Measurements from ENCODE around the gene LEPR.

LEPR gene

GRCh38 chr1:65392497-65392896, 28.0 kb upstream of the LEPR start:
- Histone ChIP-seq H3K4me1 (no peaks in the 10 kb centered on the region), H4K20me1 (no peaks in the 10 kb centered on the region), H3K27ac (no peak overlapping the region), H3K36me3 (peaks cover 7% of the 10 kb centered on the region; the same call in 1 of the 2 replicates), H3K9ac (no peak overlapping the region), H3K4me2 (no peak overlapping the region), H3K9me3 (no peaks in the 10 kb centered on the region), H3K4me3 (no peak overlapping the region), H3K27me3 (no peaks in the 10 kb centered on the region)
- no peak for TF ChIP-seq Cebpa-rat (IDR thresholded peaks at IDR 0.05)

- Histone ChIP-seq H3K36me3 (peaks cover 7% of the 10 kb centered on the region; the same call in 1 of the 2 replicates), H3K27me3 (no peaks in the 10 kb centered on the region), H3K27ac (no peak overlapping the region), H3K4me3 (no peak overlapping the region), H3K9me3 (no peaks in the 10 kb centered on the region), H3K9ac (no peak overlapping the region), H3K4me2 (no peak overlapping the region), H3K4me1 (no peaks in the 10 kb centered on the region), H4K20me1 (no peaks in the 10 kb centered on the region)
- no peak for TF ChIP-seq Cebpa-rat (IDR thresholded peaks at IDR 0.05)
These were observed 27.1 kb upstream of the LEPR start for GRCh38 chr1:65393347-65393746.

DNA sequence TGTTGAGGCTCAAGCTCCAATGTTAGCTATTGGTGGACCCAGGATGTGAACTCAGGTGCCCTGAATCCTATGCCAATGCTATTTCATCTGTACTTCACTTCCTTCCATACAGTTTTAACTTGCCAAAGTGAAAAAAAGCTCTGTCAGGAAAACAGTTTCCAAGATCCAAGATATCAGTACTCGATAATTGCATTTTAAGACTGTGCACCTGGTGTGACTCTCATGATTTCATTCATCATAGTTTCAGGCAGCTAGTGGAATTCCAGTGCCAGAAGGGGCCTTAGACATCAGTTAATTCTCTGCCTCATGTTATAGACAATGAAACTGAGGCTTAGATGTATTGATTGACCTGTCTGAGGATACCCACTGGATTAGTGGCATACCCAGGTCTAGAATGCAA, 26.5 kb upstream of the LEPR start:
- Histone ChIP-seq H3K9ac (no peak overlapping the region), H4K20me1 (no peaks in the 10 kb centered on the region), H3K4me2 (no peak overlapping the region), H3K36me3 (peaks cover 3% of the 10 kb centered on the region; the same call in 1 of the 2 replicates), H3K9me3 (no peaks in the 10 kb centered on the region), H3K27me3 (no peaks in the 10 kb centered on the region), H3K27ac (no peak overlapping the region), H3K4me1 (no peaks in the 10 kb centered on the region), H3K4me3 (no peak overlapping the region)
- TF ChIP-seq Cebpa-rat (IDR thresholded peaks at IDR 0.05): no peak

DNA sequence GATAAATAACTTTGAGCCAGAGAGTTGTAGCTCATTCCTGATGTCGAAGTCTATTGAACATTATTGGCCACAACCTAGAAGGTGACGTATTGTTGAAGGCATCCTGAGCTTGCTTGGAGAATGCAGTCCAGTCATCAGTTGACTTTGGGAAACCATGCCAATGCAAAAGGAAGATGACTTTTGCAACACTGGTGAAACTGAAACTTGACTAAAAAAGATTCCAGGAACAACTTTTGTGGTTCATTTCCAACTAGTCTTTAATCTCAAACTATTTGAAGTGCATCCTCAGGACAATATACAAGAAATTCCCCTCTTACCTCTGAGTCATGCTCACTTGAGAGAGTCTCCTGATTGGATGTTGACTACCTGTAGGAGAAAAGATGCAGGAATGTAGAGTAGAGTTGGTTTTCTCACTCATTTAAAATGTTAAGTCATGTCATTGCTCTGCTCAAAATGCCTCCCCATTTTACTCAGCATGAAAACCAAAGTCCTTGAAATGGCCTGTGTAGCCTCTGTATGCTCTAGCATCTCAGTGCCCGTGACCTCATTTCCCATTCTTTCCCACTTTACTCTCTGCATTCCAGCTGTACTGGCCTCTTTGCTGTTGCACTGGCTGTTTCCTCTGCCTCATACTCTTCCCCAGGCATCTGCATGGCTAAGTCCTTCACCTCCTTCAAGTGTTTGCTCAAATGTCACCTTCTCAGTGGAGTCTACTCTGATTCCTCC, 24.4 kb upstream of the LEPR start:
- Histone ChIP-seq H3K4me2 (no peak overlapping the region), H3K27ac (no peak overlapping the region), H3K9ac (no peak overlapping the region), H3K27me3 (no peaks in the 10 kb centered on the region), H3K4me3 (no peak overlapping the region), H3K9me3 (no peaks in the 10 kb centered on the region), H3K36me3 (peaks cover 3% of the 10 kb centered on the region; the same call in 1 of the 2 replicates), H4K20me1 (no peaks in the 10 kb centered on the region), H3K4me1 (no peaks in the 10 kb centered on the region)
- no peak for TF ChIP-seq Cebpa-rat (IDR thresholded peaks at IDR 0.05)

- no peak overlapping the region for H3K4me3 ChIP-seq
- no peak overlapping the region for H3K27ac ChIP-seq
- no peaks in the 10 kb centered on the region for H3K27me3 ChIP-seq
- H3K9ac ChIP-seq: no peak overlapping the region
- no peaks in the 10 kb centered on the region for H4K20me1 ChIP-seq
- TF ChIP-seq Cebpa-rat (IDR thresholded peaks at IDR 0.05): no peak
- H3K9me3 ChIP-seq: no peaks in the 10 kb centered on the region
- H3K4me2 ChIP-seq: no peak overlapping the region
- no peaks in the 10 kb centered on the region for H3K36me3 ChIP-seq
- no peaks in the 10 kb centered on the region for H3K4me1 ChIP-seq
These were observed 22.4 kb upstream of the LEPR start for GRCh38 chr1:65398083-65398482.

DNA sequence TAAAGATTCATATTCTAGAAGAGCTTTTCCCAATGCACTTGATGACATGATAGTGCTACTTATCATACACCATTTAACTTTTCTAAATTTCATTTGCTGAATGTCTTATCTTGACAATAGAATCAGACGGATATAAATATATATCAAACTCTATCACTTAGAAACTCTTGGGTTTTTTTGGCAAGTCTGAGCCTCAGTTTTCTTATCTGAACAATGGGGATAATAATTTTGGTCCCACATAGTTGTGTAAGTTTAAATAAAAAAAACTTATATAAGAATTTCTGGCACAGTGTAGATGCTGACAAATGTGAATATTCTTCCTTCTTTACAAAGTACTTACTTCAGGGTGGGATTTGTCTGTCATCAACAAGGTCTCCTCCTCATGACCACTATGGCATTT, 21.5 kb upstream of the LEPR start:
- H3K9ac ChIP-seq: no peak overlapping the region
- H3K4me1 ChIP-seq: no peaks in the 10 kb centered on the region
- no peak overlapping the region for H3K27ac ChIP-seq
- no peaks in the 10 kb centered on the region for H3K27me3 ChIP-seq
- no peaks in the 10 kb centered on the region for H3K36me3 ChIP-seq
- no peaks in the 10 kb centered on the region for H4K20me1 ChIP-seq
- TF ChIP-seq Cebpa-rat (IDR thresholded peaks at IDR 0.05): no peak
- H3K9me3 ChIP-seq: no peaks in the 10 kb centered on the region
- no peak overlapping the region for H3K4me3 ChIP-seq
- no peak overlapping the region for H3K4me2 ChIP-seq

GRCh38 chr1:65401612-65402011, 18.9 kb upstream of the LEPR start:
- Histone ChIP-seq H3K4me3 (no peak overlapping the region), H4K20me1 (no peaks in the 10 kb centered on the region), H3K4me2 (no peak overlapping the region), H3K9me3 (no peaks in the 10 kb centered on the region), H3K4me1 (no peaks in the 10 kb centered on the region), H3K27me3 (no peaks in the 10 kb centered on the region), H3K36me3 (no peaks in the 10 kb centered on the region), H3K27ac (no peak overlapping the region), H3K9ac (no peak overlapping the region)
- no peak for TF ChIP-seq Cebpa-rat (IDR thresholded peaks at IDR 0.05)

GRCh38 chr1:65404941-65405340, 15.5 kb upstream of the LEPR start:
- Histone ChIP-seq H4K20me1 (no peaks in the 10 kb centered on the region), H3K4me1 (no peaks in the 10 kb centered on the region), H3K27me3 (no peaks in the 10 kb centered on the region), H3K4me2 (no peak overlapping the region), H3K4me3 (no peak overlapping the region), H3K9ac (no peak overlapping the region), H3K36me3 (no peaks in the 10 kb centered on the region), H3K9me3 (no peaks in the 10 kb centered on the region), H3K27ac (no peak overlapping the region)
- TF ChIP-seq Cebpa-rat (IDR thresholded peaks at IDR 0.05): no peak

- no peak overlapping the region for H3K4me2 ChIP-seq
- TF ChIP-seq Cebpa-rat (IDR thresholded peaks at IDR 0.05): no peak
- no peaks in the 10 kb centered on the region for H3K4me1 ChIP-seq
- no peaks in the 10 kb centered on the region for H3K9me3 ChIP-seq
- H3K36me3 ChIP-seq: no peaks in the 10 kb centered on the region
- no peaks in the 10 kb centered on the region for H4K20me1 ChIP-seq
- H3K9ac ChIP-seq: no peak overlapping the region
- no peak overlapping the region for H3K4me3 ChIP-seq
- no peaks in the 10 kb centered on the region for H3K27me3 ChIP-seq
- no peak overlapping the region for H3K27ac ChIP-seq
These were observed 12.6 kb upstream of the LEPR start for GRCh38 chr1:65407877-65408276.

- Histone ChIP-seq H3K27ac (no peak overlapping the region), H3K4me3 (no peak overlapping the region), H3K4me1 (no peaks in the 10 kb centered on the region), H3K4me2 (no peak overlapping the region), H3K27me3 (no peaks in the 10 kb centered on the region), H4K20me1 (no peaks in the 10 kb centered on the region), H3K9me3 (no peaks in the 10 kb centered on the region), H3K36me3 (no peaks in the 10 kb centered on the region), H3K9ac (no peak overlapping the region)
- TF ChIP-seq Cebpa-rat (IDR thresholded peaks at IDR 0.05): no peak
These were observed 11.2 kb upstream of the LEPR start for GRCh38 chr1:65409314-65409713.
